Globus pallidus (tissue), 1 donor: ENCODE measurements around the gene PHLDA3.
"Not testable (repeated sequence)": the region's sequence is repeated elsewhere in the genome, so short reads cannot be mapped to it uniquely, and the experiment has no call there.

Experiments used
- DNase-seq: peaks from one replicate; pipeline ENCODE4 v3.0.0-alpha.2; 2015; ENCODE audit warnings: low spot score

Gene PHLDA3

DNA sequence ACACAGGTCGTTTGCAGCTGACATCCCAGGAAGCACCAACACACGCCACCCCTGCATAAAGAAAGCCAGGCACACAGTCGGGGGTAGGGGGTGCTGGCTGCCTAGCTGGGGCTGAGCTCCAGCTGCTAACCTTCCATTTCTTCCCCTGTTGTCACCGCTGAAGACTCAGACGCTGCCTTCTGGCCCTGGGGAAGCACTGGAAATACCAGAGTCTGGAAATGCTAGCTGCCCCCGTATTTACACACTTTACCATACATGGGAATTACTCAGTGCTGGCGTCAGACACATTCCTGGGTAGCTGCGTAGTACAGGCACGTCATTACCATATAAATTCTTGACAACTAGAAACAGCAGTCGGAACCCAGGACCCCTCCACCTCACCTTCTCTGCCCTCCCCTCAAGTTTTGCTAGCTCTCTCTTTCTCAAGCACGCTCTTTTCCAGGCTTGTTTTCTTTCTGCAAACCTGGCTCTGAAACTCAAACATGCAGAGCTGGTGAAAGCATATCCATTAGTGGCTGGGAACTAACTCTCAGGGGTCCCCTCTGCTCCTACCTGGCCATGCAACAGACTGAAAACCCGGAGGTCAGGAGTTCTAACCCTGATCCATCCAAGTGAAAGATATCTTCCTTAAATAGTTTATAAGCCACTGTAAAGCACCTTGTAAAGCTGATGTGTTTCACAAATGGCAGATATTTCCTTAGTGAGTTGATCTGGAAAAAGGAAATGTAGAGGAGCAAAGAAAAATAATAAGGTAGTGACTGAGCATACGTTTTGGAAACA is 34.6 kb upstream of the PHLDA3 start:
- DNase-seq = no peak

- DNase-seq = no peak
Measured at GRCh38 chr1:201502511-201502857, 33.5 kb upstream of the PHLDA3 start.

DNA sequence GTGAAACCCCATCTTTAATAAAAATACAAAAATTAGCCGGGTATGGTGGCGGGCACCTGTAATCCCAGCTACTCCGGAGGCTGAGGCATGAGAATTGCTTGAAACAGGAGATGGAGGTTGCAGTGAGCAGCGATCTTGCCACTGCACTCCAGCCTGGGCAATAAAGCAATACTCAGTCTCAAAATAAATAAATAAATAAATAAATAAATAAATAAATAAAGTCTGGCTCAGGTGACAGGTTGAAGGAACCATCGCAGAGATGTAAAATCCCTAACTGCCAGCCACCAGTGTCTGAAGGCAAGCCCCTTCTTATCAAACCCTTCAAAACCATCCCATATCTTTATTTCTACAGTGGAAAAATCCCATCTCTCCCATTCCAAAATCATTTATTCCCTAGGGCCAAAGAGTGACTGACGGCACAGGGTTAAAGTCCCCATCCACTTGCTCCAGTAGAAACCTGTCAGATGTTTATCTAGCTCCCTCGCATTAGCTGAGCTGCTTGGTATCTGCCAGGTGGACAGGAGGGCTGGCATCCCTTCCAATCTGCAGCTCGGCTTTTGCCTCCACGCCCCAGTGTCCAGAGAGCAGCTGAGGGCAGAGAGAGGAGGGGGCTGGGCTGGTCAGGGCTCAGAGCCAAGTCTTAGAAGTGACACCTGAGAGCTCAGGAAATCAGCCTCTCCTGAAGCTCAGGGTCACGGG is 33.0 kb upstream of the PHLDA3 start:
- DNase-seq = no peak

- no peak for DNase-seq
Measured at GRCh38 chr1:201501144-201501543, 32.2 kb upstream of the PHLDA3 start.

DNA sequence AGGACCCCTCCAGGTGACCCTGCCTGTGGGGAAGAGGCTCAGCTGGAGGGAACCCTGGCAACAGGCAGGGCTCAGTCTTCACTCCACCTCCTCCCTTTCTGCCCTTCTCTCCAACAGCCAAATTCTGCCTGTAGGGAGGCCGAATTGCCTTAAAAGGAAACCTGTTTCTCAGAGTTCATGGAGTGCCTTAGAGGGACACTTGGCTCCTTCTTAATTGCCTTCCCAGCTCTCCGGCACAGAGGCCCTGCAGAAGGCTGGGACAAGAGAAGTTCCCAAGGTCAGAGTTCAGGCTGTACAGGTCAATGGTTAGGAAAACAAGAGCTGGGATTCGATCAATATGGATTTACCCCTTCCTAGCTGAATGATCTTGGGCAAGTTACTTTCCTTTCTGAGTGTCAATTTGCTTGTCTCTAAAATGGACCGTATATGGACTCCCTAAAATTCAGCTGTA is 31.7 kb upstream of the PHLDA3 start:
- no peak for DNase-seq

DNA sequence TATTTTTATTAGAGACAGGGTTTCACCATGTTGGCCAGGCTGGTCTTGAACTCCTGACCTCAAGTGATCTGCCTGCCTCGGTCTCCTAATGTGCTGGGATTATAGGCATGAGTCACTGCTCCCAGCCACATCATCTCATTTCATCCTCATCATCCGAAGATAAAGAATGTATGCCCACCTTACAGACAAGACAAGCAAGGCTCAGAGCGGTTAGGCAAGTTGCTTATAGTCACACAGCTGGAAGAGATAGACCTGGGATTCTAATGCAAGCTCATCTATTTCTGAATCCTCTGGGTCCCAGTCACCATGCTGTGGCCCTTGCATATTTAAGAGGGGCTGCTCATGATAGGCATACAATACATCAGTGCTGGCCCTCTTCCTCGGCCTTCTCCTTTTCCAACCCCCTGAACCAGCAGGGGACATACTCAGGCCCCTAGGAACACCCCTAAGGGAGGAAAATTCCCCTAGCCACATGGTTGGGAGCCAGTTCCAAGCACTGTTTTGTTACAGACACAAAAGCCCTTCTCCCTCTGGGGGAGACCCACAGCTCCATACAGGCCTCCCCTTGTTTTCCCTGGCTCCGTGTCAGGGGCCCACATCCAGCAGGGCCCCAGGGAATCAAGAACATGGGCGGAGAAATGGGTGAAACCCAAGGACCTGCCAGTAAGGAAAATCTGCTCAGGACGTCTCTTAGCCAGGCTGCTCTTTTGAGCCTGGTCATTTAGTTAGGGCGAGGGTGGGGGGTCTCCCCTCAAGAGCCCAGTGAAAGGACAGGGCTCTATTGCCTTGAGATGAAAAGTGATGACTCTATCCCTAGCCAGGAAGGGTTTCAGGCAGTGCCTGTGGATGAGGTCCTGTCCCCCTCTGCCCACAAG is 31.0 kb upstream of the PHLDA3 start:
- peak; percentile 97 for DNase-seq

GRCh38 chr1:201499191-201499590 is 30.2 kb upstream of the PHLDA3 start:
- DNase-seq = no peak

DNA sequence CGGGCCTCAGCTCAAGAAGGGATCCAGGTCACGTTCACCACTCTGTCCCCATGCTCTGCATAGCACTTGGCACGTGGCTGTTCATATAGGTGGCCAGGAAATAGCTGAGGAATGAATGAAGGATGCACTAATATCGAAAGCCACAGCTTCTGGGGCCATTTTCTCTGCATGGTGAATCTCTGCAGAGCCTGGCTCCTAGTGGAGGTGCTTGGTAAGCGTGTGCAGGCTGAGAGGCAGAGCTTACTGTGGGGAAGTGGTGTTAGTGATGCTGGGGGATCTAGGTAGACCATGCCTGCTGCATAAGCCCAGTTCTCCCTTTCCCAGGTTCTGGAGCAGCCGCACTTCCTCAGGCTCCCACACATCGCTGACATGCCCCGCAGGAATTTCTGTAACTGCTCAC is 29.6 kb upstream of the PHLDA3 start:
- no peak for DNase-seq

- no peak for DNase-seq
Measured at GRCh38 chr1:201497935-201498509, 29.0 kb upstream of the PHLDA3 start.

- DNase-seq = no peak
Measured at GRCh38 chr1:201496296-201496690, 27.3 kb upstream of the PHLDA3 start.

DNA sequence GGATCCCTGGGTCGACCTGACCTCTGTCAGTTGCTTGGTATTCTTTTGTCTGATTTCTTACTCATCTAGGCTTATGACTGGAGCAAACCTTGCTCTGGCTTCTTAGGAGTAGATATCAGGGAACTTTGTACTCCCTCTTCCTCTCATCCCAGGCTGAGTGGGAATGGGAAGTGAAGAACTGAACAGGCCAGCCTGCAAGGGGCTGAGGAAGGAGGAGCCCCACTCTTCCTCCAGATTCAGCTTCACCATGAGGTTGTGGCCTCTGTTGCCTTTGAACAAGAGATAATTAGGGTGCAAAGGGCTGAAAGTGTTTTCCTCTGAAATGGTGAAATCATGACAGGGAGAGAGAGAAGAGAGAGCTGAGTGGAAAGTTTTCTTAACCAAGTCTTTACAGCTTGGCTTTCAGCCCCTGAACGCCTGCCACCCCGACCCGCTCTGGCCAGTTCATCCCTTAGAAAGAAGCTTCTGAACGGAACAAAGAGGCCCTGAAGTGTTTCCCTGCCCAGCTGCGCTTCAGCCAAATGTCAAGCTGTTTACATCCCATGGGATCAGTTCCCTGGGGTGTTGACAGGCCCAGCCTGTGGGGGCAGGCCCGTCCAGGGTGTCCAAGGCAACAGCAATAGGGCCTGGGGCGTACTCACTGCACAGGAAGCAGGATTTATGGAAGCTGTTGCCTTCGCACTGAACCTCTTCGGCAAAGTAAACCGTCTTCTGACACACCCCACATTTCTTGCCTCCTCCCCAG is 26.7 kb upstream of the PHLDA3 start:
- DNase-seq = peak; percentile 97

GRCh38 chr1:201493757-201494617 is 25.0 kb upstream of the PHLDA3 start:
- no peak for DNase-seq

DNA sequence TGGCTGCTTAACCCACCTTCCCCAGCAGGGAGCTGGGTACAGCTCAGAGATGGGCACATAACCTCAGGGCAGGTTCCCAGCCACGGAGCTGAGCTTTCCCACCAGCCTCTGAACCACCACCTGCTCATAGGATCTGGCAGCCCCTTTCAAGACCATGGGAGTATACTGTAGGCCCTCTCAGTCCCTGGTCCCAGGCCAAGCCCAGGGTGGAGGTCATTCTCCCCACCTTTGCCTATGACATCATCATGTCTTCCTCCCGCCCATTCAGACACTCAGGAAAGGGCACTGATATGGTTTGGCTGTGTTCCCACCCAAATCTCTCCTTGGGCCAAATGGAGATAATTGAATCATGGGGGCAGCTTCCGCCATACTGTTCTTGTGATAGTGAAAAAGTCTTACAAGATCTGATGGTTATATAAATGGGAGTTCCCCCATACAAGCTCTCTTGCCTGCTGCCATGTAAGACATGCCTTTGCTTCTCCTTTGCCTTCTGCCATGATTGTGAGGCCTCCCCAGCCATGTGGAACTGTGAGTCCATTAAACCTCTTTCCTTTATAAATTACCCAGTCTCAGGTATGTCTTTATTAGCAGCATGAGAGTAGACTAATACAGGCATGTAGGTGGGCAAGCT is 24.2 kb upstream of the PHLDA3 start:
- DNase-seq = not testable (repeated sequence)

- no peak for DNase-seq
Measured at GRCh38 chr1:201491896-201492511, 23.0 kb upstream of the PHLDA3 start.

- DNase-seq = no peak
Measured at GRCh38 chr1:201490708-201491131, 21.7 kb upstream of the PHLDA3 start.

DNA sequence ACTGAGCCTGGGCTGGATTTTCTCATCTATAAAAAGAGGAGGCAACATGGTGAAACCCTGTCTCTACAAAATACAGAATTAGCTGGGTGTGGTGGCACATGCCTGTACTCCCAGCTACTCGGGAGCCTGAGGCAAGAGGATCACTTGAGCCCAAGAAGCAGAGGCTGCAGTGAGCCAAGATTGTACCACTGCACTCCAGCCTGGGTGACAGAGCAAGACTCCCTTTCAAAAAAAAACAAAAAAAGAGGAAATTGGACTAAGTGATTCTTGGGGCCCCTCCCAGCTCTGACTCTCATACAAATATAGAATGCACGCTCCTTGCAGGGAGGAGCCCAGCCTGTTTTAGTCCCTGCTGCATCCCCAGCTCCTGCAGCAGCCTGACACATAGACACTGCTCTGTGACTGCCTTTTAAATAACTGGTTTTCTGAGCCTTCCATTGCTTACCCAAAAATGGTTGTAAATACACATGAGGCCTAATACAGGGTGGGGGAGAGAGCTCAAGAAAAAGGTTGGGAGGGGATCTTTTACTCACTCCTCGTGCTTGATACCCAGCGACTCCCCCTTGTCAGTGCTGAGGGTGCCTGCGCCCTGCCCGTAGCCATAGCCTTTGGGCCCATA is 20.8 kb upstream of the PHLDA3 start:
- no peak for DNase-seq

DNA sequence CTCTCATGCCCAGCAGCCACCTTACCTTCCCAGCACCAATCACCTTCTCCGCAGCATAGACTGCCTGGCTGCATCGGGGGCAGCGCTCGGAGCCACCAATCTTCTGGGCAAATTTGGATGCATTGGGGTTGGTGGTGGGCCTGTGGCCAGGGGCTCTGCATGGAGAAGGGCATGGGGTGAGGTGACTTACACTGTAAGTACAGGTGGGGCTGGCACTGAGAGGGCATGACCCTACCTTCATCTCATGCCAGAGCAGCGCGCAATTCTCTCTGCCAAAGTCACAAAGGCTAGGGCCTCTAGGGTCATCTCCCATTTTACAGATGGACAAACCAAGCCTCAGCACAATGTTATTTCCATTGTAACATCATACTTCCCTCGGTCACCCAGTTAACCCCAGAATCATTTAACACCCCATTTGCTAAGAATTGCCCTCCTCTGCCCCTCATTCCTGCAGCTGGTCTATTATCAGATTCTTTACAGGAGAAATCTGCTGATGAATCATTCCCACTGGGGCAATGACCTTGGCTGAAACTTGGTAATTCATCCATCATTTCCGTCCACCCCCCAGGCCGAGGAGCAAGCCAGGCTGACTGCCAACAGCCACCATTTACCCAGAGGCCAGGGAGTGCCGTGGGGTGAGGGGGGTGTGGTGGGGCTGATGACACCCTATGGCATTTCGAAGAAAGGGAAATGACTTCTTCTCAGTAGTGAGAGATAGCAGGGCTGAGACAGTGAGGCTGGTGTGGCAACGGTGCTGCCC is 20.0 kb upstream of the PHLDA3 start:
- DNase-seq = no peak

DNA sequence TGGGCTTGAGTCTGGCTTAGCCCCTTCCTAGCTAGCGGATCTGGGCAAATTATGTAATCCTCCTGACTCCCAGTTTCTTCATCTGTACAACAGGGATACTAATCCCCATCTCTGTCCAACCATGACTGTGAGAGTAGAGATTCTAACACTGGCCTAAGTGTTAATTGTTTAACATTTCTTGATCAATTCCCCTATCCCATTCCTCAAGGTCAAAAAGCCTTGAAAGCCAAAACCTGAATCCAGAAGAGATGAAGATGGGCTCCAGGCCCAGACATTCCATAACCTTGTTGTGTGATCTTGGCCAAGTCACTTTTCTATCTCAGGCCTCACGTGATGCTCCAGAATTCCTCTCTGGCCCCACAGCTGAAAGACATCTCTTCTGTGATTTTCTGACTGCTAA is 18.8 kb upstream of the PHLDA3 start:
- DNase-seq = no peak
